NCI-H82 (cell line): Measurements from ENCODE around the gene KATNA1.
"Not testable (repeated sequence)": the region's sequence is repeated elsewhere in the genome, so short reads cannot be mapped to it uniquely, and the experiment has no call there.

Source experiments
- DNase-seq: peaks from one replicate; lab custom pipeline; 2025; lab: John Stamatoyannopoulos, UW

Gene KATNA1

DNA sequence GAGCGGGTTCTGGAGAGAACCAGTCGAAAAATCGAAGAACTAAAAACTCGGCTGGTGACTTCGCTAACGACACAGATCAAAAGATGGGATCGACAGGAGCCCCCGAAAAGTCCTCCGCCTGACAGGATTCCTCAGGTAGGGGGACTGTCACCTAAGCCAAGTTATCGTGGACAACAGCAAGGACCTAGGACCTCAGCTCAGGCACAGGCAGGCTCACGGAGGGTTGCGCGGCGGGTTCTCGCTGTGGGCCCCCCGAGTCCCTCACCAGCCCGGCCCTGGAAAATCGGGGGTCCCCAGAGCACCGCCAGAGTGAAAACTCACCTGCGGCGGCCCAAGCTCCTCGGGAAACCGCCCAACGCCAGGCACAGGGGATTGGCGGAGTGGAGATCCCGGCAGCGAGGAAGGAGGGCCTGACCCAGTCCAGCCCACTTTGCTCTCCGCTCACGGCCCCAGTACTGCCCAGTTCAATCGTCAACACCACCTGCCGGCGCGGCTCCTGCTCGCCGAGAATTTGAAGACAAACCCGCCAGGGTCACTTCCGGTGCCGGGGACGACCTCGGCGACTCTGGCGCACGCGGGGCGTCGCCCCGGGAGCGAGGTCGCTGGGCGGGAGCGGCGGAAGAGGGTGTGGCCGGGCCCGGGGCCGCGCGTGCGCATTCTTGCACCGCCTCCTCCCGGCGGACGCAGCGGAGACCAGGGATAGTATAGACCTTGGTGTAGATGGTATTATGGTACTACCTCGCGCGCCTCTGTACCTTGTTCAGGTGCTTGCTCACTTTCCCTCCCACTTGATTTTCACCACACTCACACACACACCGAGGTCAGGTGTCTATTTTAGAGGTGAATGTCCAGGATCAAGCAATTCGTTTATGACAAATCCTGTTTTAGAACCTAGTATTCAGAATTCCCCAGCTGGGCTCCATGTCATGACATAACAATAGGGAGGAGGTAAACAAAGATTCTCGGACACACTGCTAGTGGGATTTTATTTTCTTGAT is at the start of gene KATNA1:
KATNA1 (minus strand) TSS at position 567 of the 998 bp plus-strand sequence. CDS start 10,167 bp downstream, outside the sequence.
- peak; percentile 95 for DNase-seq

DNA sequence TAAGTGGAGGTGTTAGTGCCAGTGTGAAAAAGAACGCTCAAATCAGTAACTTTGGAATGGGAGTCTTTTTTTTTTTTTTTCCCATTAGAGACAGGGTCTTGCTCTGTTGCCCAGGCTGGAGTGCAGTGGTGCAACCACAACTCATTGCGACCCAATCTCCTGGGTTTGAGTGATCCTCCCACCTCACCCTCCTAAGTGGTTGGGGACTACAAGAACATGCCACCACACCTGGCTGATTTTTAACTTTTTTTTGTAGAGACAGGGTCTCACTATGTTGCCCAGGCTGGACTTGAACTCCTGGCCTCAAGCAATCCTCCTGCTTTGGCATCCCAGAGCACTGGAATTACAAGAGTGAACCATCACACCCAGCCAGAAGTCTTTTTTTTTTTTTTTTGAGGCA is 49.7 kb upstream of the KATNA1 start:
- DNase-seq = no peak

DNA sequence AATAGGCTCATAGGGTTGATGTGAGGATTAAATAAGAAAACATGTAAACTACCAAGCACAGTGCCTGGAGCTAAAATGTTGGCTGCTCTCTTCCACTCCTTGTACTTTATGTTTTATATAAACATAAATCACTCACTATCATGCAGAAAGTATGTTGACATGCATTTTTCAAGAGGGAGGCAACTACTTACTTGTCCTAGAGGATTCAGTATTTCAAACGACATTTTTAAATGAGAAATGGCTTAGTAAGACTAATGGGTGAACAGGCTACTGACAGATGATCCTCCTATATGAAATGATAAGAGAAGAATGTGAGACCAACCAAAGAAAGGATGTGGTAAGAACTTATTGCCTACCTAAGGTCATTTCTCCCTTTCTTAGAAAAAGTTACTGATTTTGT is 48.4 kb upstream of the KATNA1 start:
- DNase-seq = no peak

DNA sequence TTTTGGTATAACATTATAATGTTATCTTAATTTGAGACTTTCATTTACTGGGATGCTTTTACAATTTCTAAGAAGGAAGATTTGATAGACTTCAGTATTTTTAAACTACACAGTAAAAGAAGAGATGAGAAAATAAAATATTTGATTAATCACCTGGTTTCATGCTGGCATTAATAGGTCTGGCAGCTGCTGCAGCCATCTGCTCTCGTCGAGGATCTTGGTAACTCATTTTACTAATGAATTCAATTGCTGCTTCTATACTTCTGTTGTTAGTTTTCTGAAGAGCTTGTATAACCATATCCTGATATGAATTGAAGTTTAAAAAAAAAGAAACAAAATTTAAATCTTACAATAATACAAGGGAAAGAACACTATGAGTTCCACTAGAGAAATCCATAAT is 46.4 kb upstream of the KATNA1 start:
- peak; percentile 88 for DNase-seq

DNA sequence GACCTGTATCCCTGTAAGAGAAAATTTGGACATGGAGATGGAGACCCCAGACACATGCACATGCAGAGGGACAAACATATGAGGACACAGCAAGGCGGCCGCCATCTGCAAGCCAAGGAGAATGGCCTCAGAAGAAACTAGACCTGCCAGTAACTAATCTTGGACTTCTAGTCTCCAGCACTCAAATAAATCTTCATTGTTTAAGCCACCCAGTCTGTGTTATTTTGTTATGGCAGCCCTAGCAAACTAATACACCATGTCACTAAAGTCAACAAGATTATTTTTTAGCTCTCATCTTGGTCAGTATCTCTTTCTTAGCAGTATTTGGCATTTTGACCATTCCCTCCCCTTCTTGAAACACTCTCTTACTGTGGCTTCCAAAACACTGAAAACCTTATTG is 42.7 kb upstream of the KATNA1 start:
- no peak for DNase-seq

DNA sequence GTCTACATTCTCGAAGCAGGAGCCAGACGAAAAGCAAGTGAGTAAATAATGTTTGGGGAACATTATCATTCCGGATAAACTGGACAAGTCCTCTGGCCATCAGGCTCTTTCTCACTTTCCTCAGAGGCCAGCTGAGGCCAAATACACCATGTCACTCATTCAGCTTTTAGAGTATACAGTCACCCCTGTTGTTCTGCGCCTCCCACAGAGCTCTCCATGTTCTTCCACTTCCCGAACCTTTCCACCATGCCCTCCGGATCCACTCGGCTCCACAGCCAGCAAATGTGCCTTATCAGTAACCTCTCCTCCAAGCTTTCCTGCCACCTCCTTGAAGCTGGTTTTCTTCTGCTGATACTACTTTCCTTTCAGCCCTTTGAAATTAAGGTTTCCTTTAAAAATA is 37.7 kb upstream of the KATNA1 start:
- DNase-seq = no peak

DNA sequence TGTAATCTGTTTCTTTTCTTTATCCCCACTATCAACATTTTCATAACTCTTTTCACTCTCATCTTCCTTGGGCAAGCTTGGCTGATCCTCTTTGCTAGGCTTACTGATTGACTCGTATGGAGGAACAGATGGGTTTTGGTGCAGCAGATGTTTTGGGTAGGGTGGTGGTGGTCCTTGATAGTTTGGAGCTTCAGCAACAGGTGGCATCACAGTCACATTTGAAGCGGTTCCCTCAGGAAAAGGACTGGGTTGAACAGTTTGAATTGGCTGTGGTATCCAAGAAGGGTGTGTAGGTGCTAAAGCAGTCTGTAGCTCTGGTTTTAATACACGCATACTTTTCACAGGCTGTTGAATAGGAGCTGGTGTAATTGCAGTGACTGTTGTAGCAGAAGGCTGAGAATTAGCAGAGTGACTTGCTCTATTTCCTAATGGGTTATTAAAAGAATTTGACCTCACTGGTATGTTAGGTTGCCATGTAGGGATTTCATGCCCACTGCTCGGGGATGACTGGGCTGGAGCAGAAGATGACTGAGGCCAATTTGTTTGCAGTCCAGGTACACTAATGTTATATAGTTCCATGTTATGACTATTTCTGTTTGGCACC is 34.8 kb upstream of the KATNA1 start:
- peak; percentile 98 for DNase-seq

DNA sequence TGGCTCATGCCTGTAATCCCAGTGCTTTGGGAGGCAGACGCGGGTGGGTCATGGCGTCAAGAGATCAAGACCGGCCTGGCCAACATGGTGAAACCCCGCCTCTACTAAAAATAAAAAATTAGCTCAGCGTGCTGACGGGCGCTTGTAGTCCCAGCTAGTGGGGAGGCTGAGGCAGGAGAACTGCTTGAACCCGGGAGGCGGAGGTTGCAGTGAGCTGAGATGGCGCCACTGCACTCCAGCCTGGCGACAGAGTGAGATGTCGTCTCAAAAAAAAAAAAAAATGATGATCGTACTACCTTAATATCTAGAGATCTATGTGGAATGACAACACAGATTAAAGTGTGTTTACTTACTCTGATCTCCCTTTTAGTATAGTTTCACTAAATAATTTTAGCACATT is 33.3 kb upstream of the KATNA1 start:
- DNase-seq = not testable (repeated sequence)

DNA sequence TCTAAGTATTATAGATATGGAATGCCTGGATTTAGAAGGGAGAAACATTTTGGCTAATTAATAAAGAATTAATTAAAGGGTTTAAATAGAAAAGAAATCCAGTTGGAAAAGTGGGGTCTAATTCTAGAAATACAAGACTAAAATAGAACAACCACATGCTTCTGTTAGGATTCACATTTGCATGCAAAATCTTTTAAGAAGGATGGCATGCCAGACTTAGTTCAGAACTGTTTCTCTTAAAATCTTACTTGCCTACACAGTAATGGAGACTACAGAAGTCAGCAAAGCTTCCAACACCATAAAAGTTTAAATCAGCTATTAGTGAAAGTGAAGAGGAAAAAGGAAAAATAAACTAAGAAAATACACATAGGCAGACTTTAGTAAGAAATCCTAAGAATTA is 32.7 kb upstream of the KATNA1 start:
- peak; percentile 29 for DNase-seq

DNA sequence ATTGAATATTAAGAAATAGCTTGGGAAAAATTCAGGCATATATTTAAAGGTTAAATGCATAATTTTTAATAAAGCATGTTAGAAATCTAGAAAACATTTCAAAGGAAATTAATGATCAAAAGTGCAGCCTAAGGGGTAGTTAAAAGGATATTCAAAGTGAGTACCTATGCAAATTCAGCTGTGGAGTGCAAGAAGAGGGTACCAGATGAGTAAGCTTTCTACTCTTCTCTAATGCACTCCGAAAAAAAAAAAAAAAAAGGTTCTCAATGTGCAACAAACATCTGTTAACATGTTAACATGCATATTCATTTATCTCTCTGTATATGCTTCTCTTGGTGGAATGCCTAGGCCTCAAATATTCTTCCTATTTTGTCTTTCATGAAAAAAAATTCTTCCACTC is 32.0 kb upstream of the KATNA1 start:
- DNase-seq = no peak

DNA sequence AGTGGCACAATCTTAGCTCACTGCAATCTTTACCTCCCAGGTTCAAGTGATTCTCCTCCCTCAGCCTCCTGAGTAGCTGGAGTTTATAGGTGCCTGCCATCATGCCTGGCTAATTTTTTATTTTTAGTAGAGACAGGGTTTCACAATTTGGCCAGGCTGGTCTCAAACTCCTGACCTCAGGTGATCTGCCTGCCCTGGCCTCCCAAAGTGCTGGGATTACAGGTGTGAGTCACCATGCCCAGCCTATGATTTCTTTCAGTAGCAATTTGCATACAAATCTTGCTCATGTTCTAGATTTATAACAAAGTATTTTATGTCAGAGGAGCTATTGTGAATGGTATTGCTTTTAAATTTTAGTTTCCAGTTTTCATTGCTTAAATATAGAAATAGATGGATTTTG is 23.8 kb upstream of the KATNA1 start:
- not testable (repeated sequence) for DNase-seq

DNA sequence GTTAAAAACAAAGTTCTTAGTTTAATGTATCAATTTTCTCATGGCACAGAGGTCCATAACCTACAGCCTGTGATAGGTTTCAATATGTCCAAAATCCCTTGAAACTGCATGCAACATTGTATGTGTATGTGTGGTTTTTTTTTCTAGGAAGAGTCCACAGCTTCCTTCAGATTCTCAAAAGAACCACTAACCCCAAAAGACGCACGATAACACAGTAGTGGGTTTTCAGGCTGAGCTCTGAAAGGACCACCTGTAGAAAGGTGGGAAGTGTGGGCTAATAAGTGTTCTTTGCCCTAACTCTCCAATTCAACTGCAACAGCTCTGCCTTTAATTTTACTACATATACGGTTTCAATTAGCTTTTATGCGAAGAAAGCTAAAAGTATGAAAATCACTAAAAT is 11.5 kb upstream of the KATNA1 start:
- no peak for DNase-seq

DNA sequence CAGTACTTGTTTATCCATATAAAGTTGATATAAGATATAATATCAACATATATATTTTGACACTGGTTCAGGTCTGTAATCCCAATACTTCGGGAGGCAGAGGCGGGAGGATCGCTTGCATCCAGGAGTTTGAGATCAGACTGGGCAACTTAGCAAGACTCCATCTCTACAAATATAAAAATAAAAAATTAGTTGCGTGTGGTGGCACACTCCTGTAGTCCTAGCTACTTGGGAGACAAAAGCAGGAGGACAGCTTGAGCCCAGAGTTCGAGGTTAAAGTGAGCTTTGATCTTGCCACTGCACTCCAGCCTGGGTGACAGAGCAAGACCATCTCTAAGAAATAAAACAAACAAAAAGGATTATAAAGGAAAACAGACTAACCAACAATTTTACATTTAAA is 8.9 kb upstream of the KATNA1 start:
- no peak for DNase-seq

DNA sequence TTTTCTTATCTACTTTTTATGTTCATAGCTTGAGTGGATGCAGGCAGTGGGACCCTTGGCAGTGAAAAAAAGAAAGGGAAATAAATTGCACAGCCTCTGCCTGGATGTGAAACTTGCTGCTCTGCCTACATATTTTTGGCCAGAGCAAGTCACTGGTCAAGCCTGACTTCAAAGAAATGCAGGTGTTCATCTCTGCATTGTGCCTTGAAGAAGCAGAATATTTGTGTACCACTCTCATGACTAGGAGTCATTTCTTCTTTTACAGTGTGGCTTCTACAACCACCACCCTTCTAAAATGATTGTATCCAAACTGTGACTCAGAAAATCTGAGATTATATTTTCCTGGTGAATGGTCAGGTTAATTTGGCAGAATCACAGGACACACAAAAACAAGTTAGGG is 2.5 kb upstream of the KATNA1 start:
- DNase-seq = no peak

DNA sequence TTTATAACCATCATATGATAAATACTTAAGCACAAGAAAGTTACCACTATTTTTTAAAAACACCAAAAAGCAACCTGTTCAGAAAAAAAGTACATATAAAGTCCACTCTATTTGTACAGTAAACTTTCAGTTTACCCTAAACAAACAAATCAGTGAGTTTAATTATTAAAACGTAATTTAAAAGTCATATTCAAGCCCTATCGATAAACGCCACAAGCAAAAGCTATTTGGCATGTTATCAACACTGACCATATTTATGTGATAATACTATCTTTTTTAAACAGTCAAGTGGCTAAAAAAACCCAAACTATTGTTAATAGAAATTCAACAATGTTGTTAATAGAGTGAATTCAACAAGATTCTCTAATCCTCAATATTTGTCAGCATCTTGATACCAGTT is 1.9 kb downstream of the KATNA1 start:
- no peak for DNase-seq

DNA sequence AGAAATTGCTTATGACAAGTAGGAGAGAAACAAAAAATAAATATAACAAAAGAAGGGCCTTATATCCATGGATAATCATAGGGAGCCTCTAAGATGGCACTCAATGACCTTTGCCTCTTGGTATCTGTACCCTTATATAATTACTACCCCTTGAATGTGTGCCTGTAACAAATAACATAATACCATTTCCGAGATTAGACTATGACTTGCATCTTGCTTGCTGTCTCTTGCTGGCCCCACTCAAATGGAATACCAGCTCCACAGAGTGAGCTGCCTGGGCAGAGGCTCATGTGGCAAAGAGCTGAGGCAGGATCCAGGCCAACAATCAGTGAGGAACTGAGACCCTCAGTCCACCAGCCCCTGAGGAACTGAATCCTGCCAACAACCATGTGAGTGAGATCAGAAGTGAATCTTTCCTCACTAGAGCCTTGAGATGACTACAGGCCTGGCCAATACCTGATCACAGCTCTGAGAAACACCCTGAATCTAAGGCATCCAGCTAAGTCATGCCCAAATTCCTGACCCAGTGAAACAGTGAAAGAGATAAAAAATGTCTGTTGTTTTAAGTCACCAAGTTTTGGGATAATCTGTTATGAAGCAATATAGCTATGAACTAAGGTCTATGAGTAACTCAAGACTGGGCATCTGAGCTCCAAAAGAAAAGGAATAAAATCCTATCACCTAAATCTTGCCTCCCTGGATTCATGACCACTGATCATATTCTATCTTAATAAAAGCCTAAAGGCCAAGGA is 5.5 kb downstream of the KATNA1 start:
- no peak for DNase-seq

DNA sequence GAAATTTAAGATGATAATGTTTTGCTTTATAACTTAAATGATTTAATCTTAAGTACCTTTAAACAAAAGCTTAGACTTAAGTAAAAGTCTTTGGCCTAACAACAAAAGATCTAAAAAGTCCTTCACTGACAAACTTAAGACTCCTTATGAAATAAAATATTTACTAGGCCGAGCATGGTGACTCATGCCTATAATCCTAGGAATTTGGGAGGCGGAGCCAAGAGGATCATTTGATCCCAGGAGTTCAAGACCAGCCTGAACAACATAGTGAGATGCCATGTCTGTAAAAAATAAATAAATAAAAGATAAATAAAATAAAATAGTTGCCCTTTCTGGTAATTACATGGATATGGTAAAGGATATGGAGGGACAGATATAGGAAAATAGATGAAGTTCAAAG is 12.4 kb downstream of the KATNA1 start:
- peak; percentile 30 for DNase-seq

DNA sequence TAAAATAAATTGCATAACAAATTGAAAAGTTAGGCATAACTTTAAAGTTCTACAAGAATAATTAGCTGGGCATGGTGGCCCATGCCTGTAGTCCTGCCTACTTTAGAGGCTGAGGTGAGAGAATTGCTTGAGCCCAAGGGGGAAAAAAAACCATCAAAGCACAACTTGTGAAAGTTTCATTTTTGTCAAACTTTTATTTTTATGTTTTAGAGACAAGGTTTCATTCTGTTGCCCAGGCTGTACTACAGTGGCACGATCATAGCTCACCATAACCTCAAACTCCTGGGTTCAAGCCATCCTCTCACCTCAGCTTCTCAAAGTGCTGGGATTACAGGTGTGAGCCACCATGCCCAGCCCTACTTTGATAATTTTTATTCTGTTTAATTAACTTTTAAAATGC is 14.2 kb downstream of the KATNA1 start:
- no peak for DNase-seq

DNA sequence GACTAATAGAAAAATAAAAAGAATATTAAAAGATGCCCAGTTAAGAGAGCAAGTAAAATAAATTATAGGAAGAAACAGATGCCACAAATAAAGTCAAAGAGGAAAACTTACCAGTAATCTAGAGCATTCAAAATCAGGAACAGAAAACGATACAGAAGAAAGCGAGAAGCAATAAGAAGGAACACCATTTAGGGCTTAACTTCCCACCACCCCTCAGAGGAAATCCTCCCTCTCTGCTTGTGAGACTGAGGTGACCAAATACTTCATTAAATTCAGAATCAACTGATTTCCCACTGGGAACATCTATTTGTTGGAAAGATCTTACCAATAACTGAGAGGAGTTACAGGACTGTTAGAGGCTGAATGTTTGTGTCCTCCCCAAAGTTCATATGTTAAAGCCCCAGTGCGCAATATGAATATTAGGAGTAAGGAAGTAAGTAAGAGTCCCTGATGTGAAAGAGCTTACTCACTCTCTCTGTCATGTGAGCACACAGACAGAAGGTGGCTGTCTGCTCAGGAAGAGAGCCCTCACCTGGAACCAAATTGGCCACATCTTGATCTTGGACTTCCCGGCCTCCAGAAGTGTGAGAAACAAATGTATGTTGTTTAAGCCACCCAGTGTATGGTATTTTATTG is 19.5 kb downstream of the KATNA1 start:
- no peak for DNase-seq

DNA sequence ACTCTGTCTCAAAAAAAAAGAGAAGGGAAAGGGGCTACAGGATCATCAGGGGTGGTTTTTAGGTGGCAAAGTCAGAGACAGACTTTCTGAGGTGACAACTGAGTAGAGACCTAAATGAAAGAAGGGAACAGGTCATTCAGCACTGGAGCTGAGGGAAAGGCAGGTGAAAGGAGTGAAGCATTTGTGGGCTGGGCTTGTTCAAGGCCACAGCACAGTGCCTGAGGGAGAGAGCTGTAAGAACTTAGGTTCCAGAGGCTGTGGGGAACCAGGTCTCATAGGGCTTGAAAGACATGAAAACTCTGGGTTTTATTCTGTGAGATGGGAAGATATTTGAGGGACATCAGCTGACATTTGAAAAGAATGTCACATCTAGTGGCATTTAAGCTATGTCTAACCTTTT is 20.8 kb downstream of the KATNA1 start:
- no peak for DNase-seq

DNA sequence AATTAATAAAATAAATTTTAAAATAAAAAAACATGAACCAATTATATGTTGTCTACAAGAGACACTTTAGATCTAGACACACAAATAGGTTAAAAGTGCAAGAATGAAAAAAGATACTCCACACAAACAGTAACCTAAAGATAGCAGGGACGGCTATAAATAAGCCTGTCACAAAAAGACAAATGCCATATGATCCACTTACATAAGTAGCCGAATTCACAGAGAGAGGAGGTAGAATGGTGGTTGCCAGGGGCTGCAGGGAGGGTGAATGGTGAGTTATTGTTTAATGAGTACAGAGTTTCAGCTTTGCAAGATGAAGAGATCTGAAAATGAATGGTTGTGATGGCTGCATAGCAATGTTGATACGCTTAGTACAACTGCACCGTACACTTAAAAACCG is 32.7 kb downstream of the KATNA1 start:
- peak; percentile 8 for DNase-seq

DNA sequence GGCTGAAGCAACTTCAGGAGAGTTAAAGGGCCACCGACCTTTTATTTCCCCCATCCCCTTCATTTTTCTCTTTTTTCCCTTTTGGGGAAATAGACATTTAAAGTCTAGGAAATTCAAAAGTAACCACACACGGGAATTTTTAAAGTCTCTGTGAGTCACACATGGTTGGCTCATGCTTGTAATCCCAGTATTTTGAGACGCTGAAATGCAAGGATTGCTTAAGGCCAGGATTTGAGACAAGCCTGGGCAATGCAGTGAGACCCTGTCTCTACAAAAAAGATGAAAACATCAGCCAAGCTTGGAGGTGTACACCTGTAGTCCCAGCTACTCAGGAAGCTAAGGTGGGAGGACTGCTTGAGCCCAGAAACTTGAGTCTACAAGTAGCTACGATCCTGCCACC is 34.2 kb downstream of the KATNA1 start:
- no peak for DNase-seq
